Measurements from ENCODE around the gene PTGDR2. TPM values are rescaled to one million over a fixed set of nuclear protein-coding genes. Genes with fewer than 3 reads are reported as not detected.

PTGDR2 gene
- total and polyA plus RNA-seq, 2 donors (not counting 1 experiment from before 2014, with no cell fraction given) = 0.33 to 2.4 TPM

- no peak overlapping the region for H3K9ac ChIP-seq (ENCODE audit: insufficient read depth, low read length)
- TF ChIP-seq CTCF (conservative IDR thresholded peaks at IDR 0.05 in 1 of 2, IDR thresholded peaks at IDR 0.05 in 1 of 2; ENCODE audit: low read depth in 1 of 2, low read length in 2 of 2) (no peak), EZH2 (IDR thresholded peaks at IDR 0.05; ENCODE audit: low read length, missing control alignments) (no peak)
- H3K4me3 ChIP-seq (replicated peaks in 1 of 4; ENCODE audit: control extremely low read depth in 1 of 4, insufficient read depth in 1 of 4, low read depth in 3 of 4, low read length in 4 of 4) = no peak overlapping the region
- no peak overlapping the region for H3K27ac ChIP-seq (ENCODE audit: insufficient read depth, low read length)
- peaks cover 20% of the 10 kb centered on the region for H3K36me3 ChIP-seq (ENCODE audit: control insufficient read depth, insufficient read depth, low read length)
- no peaks in the 10 kb centered on the region for H3K79me2 ChIP-seq (ENCODE audit: control insufficient read depth, insufficient read depth, low read length)
- H3K9me3 ChIP-seq (ENCODE audit: control insufficient read depth, insufficient read depth, low read depth, low read length) = no peaks in the 10 kb centered on the region
- H3K27me3 ChIP-seq (ENCODE audit: control insufficient read depth, insufficient read depth, low read length) = no peaks in the 10 kb centered on the region
- no peak overlapping the region for H2AFZ ChIP-seq (ENCODE audit: low read length)
- H3K4me1 ChIP-seq (ENCODE audit: control insufficient read depth, extremely low read depth, insufficient read depth, low read length) = no peaks in the 10 kb centered on the region
- no peaks in the 10 kb centered on the region for H4K20me1 ChIP-seq (ENCODE audit: control insufficient read depth, extremely low read depth, insufficient read depth, low read length)
- no peak overlapping the region for H3K4me2 ChIP-seq (ENCODE audit: extremely low read depth, insufficient read depth, low read length)
- DNase-seq (ENCODE audit: low read depth in 2 of 2) = no peak
Measured at GRCh38 chr11:60897496-60897895, 41.7 kb upstream of the PTGDR2 start.

- H3K36me3 ChIP-seq (ENCODE audit: control insufficient read depth, insufficient read depth, low read length) = peaks cover 19% of the 10 kb centered on the region
- TF ChIP-seq EZH2 (IDR thresholded peaks at IDR 0.05; ENCODE audit: low read length, missing control alignments) (no peak), CTCF (conservative IDR thresholded peaks at IDR 0.05 in 1 of 2, IDR thresholded peaks at IDR 0.05 in 1 of 2; ENCODE audit: low read depth in 1 of 2, low read length in 2 of 2) (no peak)
- H3K79me2 ChIP-seq (ENCODE audit: control insufficient read depth, insufficient read depth, low read length) = no peaks in the 10 kb centered on the region
- no peak overlapping the region for H3K4me3 ChIP-seq (replicated peaks in 1 of 4; ENCODE audit: control extremely low read depth in 1 of 4, insufficient read depth in 1 of 4, low read depth in 3 of 4, low read length in 4 of 4)
- H3K4me2 ChIP-seq (ENCODE audit: extremely low read depth, insufficient read depth, low read length) = no peak overlapping the region
- no peaks in the 10 kb centered on the region for H3K4me1 ChIP-seq (ENCODE audit: control insufficient read depth, extremely low read depth, insufficient read depth, low read length)
- no peak overlapping the region for H2AFZ ChIP-seq (ENCODE audit: low read length)
- no peaks in the 10 kb centered on the region for H3K9me3 ChIP-seq (ENCODE audit: control insufficient read depth, insufficient read depth, low read depth, low read length)
- H3K9ac ChIP-seq (ENCODE audit: insufficient read depth, low read length) = no peak overlapping the region
- DNase-seq (ENCODE audit: low read depth in 2 of 2) = no peak
- H3K27me3 ChIP-seq (ENCODE audit: control insufficient read depth, insufficient read depth, low read length) = no peaks in the 10 kb centered on the region
- H4K20me1 ChIP-seq (ENCODE audit: control insufficient read depth, extremely low read depth, insufficient read depth, low read length) = no peaks in the 10 kb centered on the region
- no peak overlapping the region for H3K27ac ChIP-seq (ENCODE audit: insufficient read depth, low read length)
Measured at GRCh38 chr11:60895687-60896086, 39.9 kb upstream of the PTGDR2 start.

GRCh38 chr11:60891103-60891741 lies 35.5 kb upstream of the PTGDR2 start:
- H3K4me2 ChIP-seq (ENCODE audit: extremely low read depth, insufficient read depth, low read length) = no peak overlapping the region
- H3K4me3 ChIP-seq (replicated peaks in 1 of 4; ENCODE audit: control extremely low read depth in 1 of 4, insufficient read depth in 1 of 4, low read depth in 3 of 4, low read length in 4 of 4) = no peak overlapping the region
- no peaks in the 10 kb centered on the region for H3K79me2 ChIP-seq (ENCODE audit: control insufficient read depth, insufficient read depth, low read length)
- no peaks in the 10 kb centered on the region for H3K4me1 ChIP-seq (ENCODE audit: control insufficient read depth, extremely low read depth, insufficient read depth, low read length)
- TF ChIP-seq EZH2 (IDR thresholded peaks at IDR 0.05; ENCODE audit: low read length, missing control alignments) = no peak
- no peak overlapping the region for H2AFZ ChIP-seq (ENCODE audit: low read length)
- H3K36me3 ChIP-seq (ENCODE audit: control insufficient read depth, insufficient read depth, low read length) = peaks cover 5% of the 10 kb centered on the region
- H3K27me3 ChIP-seq (ENCODE audit: control insufficient read depth, insufficient read depth, low read length) = no peaks in the 10 kb centered on the region
- no peaks in the 10 kb centered on the region for H3K9me3 ChIP-seq (ENCODE audit: control insufficient read depth, insufficient read depth, low read depth, low read length)
- no peak overlapping the region for H3K9ac ChIP-seq (ENCODE audit: insufficient read depth, low read length)
- DNase-seq (ENCODE audit: low read depth in 2 of 2) = peak; percentile 35 to 36
- no peaks in the 10 kb centered on the region for H4K20me1 ChIP-seq (ENCODE audit: control insufficient read depth, extremely low read depth, insufficient read depth, low read length)
- no peak overlapping the region for H3K27ac ChIP-seq (ENCODE audit: insufficient read depth, low read length)

Measured in fibroblast of lung (primary cell).